Neural cell (in vitro differentiated cells): ENCODE data around the gene MGAM2. TPM values are rescaled to one million over a fixed set of nuclear protein-coding genes. Genes with fewer than 3 reads are reported as not detected.

Experiments used
- H2AFZ ChIP-seq: fragments of 200-600, 300-800 bp; sonication (generic), shearing (Covaris generic); 2 replicates; pipeline ENCODE4 v1.6.0; 2014; ENCODE audit warnings: low read depth, mild to moderate bottlenecking, antibody characterized with exemption, low read length, moderate library complexity
- H3F3A ChIP-seq: fragments of 200-600 bp; shearing (Covaris generic); 2 replicates; pipeline ENCODE4 v1.6.1; 2016; ENCODE audit warnings: mild to moderate bottlenecking, moderate library complexity, mixed read lengths, antibody characterized with exemption, low read length; ENCODE audit not compliant: insufficient read depth, poor library complexity, severe bottlenecking
- H3K27ac ChIP-seq: fragments of 200-600, 300-800 bp; sonication (generic), shearing (Covaris generic); 2 replicates; pipeline ENCODE4 v1.5.1; 2014; ENCODE audit warnings: mild to moderate bottlenecking, low read length, moderate library complexity
- H3K27me3 ChIP-seq: fragments of 300-800, 200-600 bp; sonication (generic), shearing (Covaris generic); 2 replicates; pipeline ENCODE4 v1.6.0; 2014; ENCODE audit warnings: mild to moderate bottlenecking, low read depth, low read length, moderate library complexity; ENCODE audit not compliant: insufficient read depth
- H3K36me3 ChIP-seq: fragments of 300-800, 200-600 bp; sonication (generic), shearing (Covaris generic); 2 replicates; pipeline ENCODE4 v1.5.1; 2014; ENCODE audit warnings: mild to moderate bottlenecking, antibody characterized with exemption, low read length, moderate library complexity; ENCODE audit not compliant: insufficient read depth
- H3K4me2 ChIP-seq: fragments of 300-800, 200-600 bp; sonication (generic), shearing (Covaris generic); 2 replicates; pipeline ENCODE4 v1.6.0; 2014; ENCODE audit warnings: mild to moderate bottlenecking, low read length
- H3K4me3 ChIP-seq: fragments of 300-800, 200-600 bp; sonication (generic), shearing (Covaris generic); 2 replicates; pipeline ENCODE4 v1.5.1; 2014; ENCODE audit warnings: mild to moderate bottlenecking, low read length, moderate library complexity
- H3K79me2 ChIP-seq: fragments of 200-600 bp; shearing (Covaris generic); replicated peaks from 2 replicates; pipeline ENCODE4 v1.6.0; 2014; ENCODE audit warnings: mild to moderate bottlenecking, low read length, moderate library complexity; ENCODE audit not compliant: insufficient read depth
- H3K9ac ChIP-seq: fragments of 300-800, 200-600 bp; sonication (generic), shearing (Covaris generic); 2 replicates; pipeline ENCODE4 v1.6.1; 2016; ENCODE audit warnings: mild to moderate bottlenecking, low read length, mixed read lengths
- H3K9me2 ChIP-seq: fragments of 200-600 bp; shearing (Covaris generic); 2 replicates; pipeline ENCODE4 v1.6.1; 2016; ENCODE audit warnings: mild to moderate bottlenecking, low read length, mixed read lengths; ENCODE audit not compliant: insufficient read depth
- H3K9me3 ChIP-seq: fragments of 200-600, 300-800 bp; sonication (generic), shearing (Covaris generic); 2 replicates; pipeline ENCODE4 v1.6.1; 2016; ENCODE audit warnings: mild to moderate bottlenecking, mixed run types, low read length, moderate library complexity, mixed read lengths
- H4K20me1 ChIP-seq: fragments of 200-600 bp; shearing (Covaris generic); 2 replicates; pipeline ENCODE4 v1.6.1; 2016; ENCODE audit warnings: mild to moderate bottlenecking, mixed run types; ENCODE audit not compliant: insufficient read depth
- EP300 ChIP-seq: fragments of 450-650 bp; conservative IDR thresholded peaks from 2 replicates; pipeline ENCODE4 v1.6.1; 2014; ENCODE audit warnings: antibody characterized with exemption, mild to moderate bottlenecking, moderate library complexity; ENCODE audit not compliant: poor library complexity, severe bottlenecking
- EZH2 ChIP-seq: fragments of 200-600, 300-800 bp; shearing (Covaris generic), sonication (generic); IDR thresholded peaks from 2 replicates; pipeline ENCODE4 v1.6.1; 2014; ENCODE audit warnings: antibody characterized with exemption, low read length, borderline replicate concordance, mild to moderate bottlenecking; ENCODE audit not compliant: insufficient read depth, poor library complexity, severe bottlenecking
- MXI1 ChIP-seq: fragments of 450-650 bp; conservative IDR thresholded peaks from 2 replicates; pipeline ENCODE4 v1.6.1; 2014; ENCODE audit warnings: antibody characterized with exemption, mild to moderate bottlenecking; ENCODE audit not compliant: poor library complexity, severe bottlenecking
- POLR2AphosphoS5 ChIP-seq: IDR thresholded peaks from 2 replicates; pipeline ENCODE4 v1.6.1; 2012
- RAD21 ChIP-seq: fragments of 450-650 bp; conservative IDR thresholded peaks from 2 replicates; pipeline ENCODE4 v1.6.1; 2014; ENCODE audit warnings: antibody characterized with exemption, mild to moderate bottlenecking, moderate library complexity
- SMC3 ChIP-seq: fragments of 450-650 bp; conservative IDR thresholded peaks from 2 replicates; pipeline ENCODE4 v1.6.1; 2014; ENCODE audit warnings: antibody characterized with exemption, mild to moderate bottlenecking, moderate library complexity; ENCODE audit not compliant: poor library complexity
- TAF1 ChIP-seq: IDR thresholded peaks from 2 replicates; pipeline ENCODE4 v1.6.1; 2012; ENCODE audit warnings: low read depth
- polyA plus RNA-seq: library from polyadenylated mRNA; depleted of rRNA; stranded (reverse); fragments of >200 nt; gene quantifications from 2 replicates; pipeline ENCODE4 v1.2.3, GENCODE V29; 2014
- TF ChIP-seq, protein P1 (sequence below): IDR thresholded peaks from 2 replicates; pipeline ENCODE4 v1.6.1; 2012; ENCODE audit warnings: borderline replicate concordance
- TF ChIP-seq, protein P2 (sequence below): fragments of 450-650 bp; IDR thresholded peaks from 2 replicates; pipeline ENCODE4 v1.5.1; 2014; ENCODE audit warnings: antibody characterized with exemption, mild to moderate bottlenecking, moderate library complexity; ENCODE audit not compliant: poor library complexity, severe bottlenecking

The MGAM2 gene
- polyA plus RNA-seq, 1 donor from 2014 or later: 0.76 TPM

DNA sequence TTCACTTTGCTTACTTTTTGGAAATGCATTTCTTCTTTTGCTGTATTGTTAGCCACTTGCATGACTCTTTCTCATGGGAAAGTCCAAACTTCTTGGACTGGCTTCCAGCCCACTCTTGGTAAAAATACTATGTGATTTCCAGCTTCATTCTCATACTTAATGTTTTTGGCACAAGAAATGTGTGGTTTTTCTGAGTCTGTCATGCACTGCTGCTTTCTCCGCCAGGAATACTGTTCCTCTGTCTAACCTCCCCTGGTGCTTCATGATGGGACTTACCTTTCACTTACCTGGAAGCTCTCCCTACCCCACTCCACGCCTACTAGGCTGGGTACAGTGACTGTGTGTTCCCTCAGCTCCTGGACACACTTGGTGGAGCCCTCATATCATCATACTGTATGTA lies 18.7 kb downstream of the MGAM2 start:
- no peak overlapping the region for H2AFZ ChIP-seq
- TF ChIP-seq, protein P1, sequence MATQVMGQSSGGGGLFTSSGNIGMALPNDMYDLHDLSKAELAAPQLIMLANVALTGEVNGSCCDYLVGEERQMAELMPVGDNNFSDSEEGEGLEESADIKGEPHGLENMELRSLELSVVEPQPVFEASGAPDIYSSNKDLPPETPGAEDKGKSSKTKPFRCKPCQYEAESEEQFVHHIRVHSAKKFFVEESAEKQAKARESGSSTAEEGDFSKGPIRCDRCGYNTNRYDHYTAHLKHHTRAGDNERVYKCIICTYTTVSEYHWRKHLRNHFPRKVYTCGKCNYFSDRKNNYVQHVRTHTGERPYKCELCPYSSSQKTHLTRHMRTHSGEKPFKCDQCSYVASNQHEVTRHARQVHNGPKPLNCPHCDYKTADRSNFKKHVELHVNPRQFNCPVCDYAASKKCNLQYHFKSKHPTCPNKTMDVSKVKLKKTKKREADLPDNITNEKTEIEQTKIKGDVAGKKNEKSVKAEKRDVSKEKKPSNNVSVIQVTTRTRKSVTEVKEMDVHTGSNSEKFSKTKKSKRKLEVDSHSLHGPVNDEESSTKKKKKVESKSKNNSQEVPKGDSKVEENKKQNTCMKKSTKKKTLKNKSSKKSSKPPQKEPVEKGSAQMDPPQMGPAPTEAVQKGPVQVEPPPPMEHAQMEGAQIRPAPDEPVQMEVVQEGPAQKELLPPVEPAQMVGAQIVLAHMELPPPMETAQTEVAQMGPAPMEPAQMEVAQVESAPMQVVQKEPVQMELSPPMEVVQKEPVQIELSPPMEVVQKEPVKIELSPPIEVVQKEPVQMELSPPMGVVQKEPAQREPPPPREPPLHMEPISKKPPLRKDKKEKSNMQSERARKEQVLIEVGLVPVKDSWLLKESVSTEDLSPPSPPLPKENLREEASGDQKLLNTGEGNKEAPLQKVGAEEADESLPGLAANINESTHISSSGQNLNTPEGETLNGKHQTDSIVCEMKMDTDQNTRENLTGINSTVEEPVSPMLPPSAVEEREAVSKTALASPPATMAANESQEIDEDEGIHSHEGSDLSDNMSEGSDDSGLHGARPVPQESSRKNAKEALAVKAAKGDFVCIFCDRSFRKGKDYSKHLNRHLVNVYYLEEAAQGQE: no peak
- TF ChIP-seq SMC3: no peak
- H3K27ac ChIP-seq: no peak overlapping the region
- no peaks in the 10 kb centered on the region for H3K27me3 ChIP-seq
- H3K4me3 ChIP-seq: no peak overlapping the region
- no peak overlapping the region for H3K9ac ChIP-seq
- no peak overlapping the region for H3K4me2 ChIP-seq
- H3K9me2 ChIP-seq: no peaks in the 10 kb centered on the region
- H4K20me1 ChIP-seq: no peaks in the 10 kb centered on the region
- H3K9me3 ChIP-seq: no peaks in the 10 kb centered on the region
- H3K79me2 ChIP-seq: no peaks in the 10 kb centered on the region
- no peaks in the 10 kb centered on the region for H3F3A ChIP-seq
- H3K36me3 ChIP-seq: no peaks in the 10 kb centered on the region

DNA sequence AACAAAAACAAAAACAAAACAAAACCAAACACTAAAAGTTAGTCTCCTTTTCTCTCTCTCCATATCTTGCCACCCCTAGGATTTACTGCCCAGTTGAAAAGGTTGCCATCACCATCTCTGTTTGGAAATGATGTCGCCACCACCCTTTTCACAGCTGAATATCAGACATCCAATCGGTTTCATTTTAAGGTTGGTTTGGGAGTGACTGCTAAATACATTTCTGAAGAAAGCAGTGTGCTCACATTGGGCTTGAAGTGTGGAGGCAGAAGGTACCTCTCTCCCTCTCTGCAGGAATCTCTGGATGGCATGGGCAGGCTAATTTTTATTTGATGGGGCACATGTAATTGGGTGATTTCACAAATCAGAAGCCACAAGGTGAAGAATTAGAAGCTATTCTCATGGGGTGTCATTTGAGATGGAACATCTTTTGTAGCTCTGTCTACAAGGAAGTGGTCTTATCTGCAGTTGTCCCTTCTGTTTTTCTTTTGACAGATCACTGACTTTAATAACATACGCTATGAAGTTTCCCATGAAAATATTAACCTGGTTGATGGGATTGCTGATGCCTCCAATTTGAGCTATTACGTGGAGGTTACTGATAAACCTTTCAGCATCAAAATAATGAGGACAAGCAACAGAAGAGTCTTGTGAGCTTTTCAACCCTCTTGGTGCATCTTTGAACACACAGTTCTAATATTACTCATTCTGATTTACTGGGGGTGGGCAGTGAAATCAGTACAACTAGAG lies 20.1 kb downstream of the MGAM2 start:
- Histone ChIP-seq H3K4me3 (no peak overlapping the region), H3K27ac (no peak overlapping the region), H3K4me2 (no peak overlapping the region), H3K9ac (no peak overlapping the region), H3K27me3 (no peaks in the 10 kb centered on the region), H3F3A (no peaks in the 10 kb centered on the region), H2AFZ (no peak overlapping the region), H3K79me2 (no peaks in the 10 kb centered on the region), H3K9me3 (no peaks in the 10 kb centered on the region), H3K36me3 (no peaks in the 10 kb centered on the region), H3K9me2 (no peaks in the 10 kb centered on the region), H4K20me1 (no peaks in the 10 kb centered on the region)
- TF ChIP-seq EZH2 (no peak), TAF1 (no peak), POLR2AphosphoS5 (no peak), SMC3 (no peak), RAD21 (no peak), MXI1 (no peak), EP300 (no peak)
- TF ChIP-seq, protein P1: no peak
- TF ChIP-seq, protein P2, sequence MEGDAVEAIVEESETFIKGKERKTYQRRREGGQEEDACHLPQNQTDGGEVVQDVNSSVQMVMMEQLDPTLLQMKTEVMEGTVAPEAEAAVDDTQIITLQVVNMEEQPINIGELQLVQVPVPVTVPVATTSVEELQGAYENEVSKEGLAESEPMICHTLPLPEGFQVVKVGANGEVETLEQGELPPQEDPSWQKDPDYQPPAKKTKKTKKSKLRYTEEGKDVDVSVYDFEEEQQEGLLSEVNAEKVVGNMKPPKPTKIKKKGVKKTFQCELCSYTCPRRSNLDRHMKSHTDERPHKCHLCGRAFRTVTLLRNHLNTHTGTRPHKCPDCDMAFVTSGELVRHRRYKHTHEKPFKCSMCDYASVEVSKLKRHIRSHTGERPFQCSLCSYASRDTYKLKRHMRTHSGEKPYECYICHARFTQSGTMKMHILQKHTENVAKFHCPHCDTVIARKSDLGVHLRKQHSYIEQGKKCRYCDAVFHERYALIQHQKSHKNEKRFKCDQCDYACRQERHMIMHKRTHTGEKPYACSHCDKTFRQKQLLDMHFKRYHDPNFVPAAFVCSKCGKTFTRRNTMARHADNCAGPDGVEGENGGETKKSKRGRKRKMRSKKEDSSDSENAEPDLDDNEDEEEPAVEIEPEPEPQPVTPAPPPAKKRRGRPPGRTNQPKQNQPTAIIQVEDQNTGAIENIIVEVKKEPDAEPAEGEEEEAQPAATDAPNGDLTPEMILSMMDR: no peak
